Measurements from ENCODE around the gene TMPRSS12. TPM values are rescaled to one million over a fixed set of nuclear protein-coding genes. Genes with fewer than 3 reads are reported as not detected.
"Not testable (repeated sequence)": the region's sequence is repeated elsewhere in the genome, so short reads cannot be mapped to it uniquely, and the experiment has no call there.

TMPRSS12 gene, protein sequence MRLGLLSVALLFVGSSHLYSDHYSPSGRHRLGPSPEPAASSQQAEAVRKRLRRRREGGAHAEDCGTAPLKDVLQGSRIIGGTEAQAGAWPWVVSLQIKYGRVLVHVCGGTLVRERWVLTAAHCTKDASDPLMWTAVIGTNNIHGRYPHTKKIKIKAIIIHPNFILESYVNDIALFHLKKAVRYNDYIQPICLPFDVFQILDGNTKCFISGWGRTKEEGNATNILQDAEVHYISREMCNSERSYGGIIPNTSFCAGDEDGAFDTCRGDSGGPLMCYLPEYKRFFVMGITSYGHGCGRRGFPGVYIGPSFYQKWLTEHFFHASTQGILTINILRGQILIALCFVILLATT
- total RNA-seq = not detected
- long read RNA-seq = 0 reads

DNA sequence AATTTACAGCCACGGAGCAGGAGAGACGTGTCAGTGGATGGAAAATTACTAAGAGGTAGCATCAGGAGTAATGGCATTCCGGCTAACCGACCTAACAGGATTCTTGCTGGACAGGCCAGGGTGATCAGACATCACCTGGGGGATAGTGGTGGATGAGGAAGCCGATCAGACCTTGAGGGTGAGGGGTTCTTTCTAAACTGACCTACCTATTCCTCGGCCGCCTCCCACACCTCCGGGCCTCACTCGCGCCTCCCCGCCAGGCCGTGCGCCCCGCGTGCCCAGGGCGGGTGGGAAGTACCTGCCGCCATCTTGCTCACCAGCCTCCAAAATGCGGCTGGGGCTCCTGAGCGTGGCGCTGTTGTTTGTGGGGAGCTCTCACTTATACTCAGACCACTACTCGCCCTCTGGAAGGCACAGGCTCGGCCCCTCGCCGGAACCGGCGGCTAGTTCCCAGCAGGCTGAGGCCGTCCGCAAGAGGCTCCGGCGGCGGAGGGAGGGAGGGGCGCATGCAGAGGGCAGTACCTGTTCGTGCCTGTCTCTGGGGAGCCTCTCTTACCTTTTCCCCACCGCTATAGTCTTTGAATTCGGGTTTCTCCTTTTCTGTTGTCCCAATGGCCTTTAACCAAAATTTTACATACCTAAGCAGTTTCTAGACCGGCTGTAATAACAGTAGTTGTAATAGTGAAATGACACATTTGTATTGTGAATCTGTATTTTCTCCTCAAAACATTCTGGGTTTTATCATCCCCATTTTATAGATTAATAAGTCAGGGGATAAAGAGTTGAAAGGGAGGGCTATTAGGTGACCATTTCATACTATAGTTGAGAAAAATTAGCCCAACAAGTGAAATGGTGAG lies at the start of gene TMPRSS12:
TMPRSS12 (plus strand) TSS at position 290 of the 857 bp plus-strand sequence; CDS start at position 329, 39 bp downstream.
- intact Hi-C loops (cut with DNase I) = loop anchor here in 1 of 2 donors (10.0 kb wide), 1 partner anchor 72 kb away; no protein-coding TSS in a partner anchor
- DNase-seq (peak; percentile 39 to 63 (median 62)), ATAC-seq (peak; percentile 78 to 90 (median 79))
- H3K27ac ChIP-seq = peak within 1 kb of the TSS in 1 of 3 donors; percentile 11
- TF ChIP-seq, protein P1, sequence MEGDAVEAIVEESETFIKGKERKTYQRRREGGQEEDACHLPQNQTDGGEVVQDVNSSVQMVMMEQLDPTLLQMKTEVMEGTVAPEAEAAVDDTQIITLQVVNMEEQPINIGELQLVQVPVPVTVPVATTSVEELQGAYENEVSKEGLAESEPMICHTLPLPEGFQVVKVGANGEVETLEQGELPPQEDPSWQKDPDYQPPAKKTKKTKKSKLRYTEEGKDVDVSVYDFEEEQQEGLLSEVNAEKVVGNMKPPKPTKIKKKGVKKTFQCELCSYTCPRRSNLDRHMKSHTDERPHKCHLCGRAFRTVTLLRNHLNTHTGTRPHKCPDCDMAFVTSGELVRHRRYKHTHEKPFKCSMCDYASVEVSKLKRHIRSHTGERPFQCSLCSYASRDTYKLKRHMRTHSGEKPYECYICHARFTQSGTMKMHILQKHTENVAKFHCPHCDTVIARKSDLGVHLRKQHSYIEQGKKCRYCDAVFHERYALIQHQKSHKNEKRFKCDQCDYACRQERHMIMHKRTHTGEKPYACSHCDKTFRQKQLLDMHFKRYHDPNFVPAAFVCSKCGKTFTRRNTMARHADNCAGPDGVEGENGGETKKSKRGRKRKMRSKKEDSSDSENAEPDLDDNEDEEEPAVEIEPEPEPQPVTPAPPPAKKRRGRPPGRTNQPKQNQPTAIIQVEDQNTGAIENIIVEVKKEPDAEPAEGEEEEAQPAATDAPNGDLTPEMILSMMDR (IDR thresholded peaks at IDR 0.05) = peak in 2 of 4 donors; percentile 16 to 30
- TF ChIP-seq POLR2A (IDR thresholded peaks at IDR 0.05) = no peak
- no peaks in the 10 kb centered on the region for H3K9me3 ChIP-seq
- H3K4me1 ChIP-seq = no peaks in the 10 kb centered on the region
- no peaks in the 10 kb centered on the region for H3K27me3 ChIP-seq
- no peaks in the 10 kb centered on the region for H3K36me3 ChIP-seq
- WGBS (ENCODE audit: insufficient coverage, low coverage, low lambda C conversion rate, missing lambda C conversion rate) = 52% methylated on average over 26 of the region's 36 CpGs
- peak within 1 kb of the TSS; percentile 0 to 43 (median 21) for H3K4me3 ChIP-seq

GRCh38 chr12:50799908-50800307 lies 42.8 kb upstream of the TMPRSS12 start:
- no peak for TF ChIP-seq POLR2A (IDR thresholded peaks at IDR 0.05)
- TF ChIP-seq, protein P1 (IDR thresholded peaks at IDR 0.05) = no peak
- DNase-seq (no peak), ATAC-seq (no peak)
- intact Hi-C loops (cut with DNase I) = no loop called here
- Histone ChIP-seq H3K27me3 (no peaks in the 10 kb centered on the region), H3K9me3 (peaks cover 0 to 6% (median 0%) of the 10 kb centered on the region in 4 donors), H3K4me1 (no peaks in the 10 kb centered on the region), H3K36me3 (peaks cover 0 to 30% (median 14%) of the 10 kb centered on the region in 4 donors), H3K27ac (no peak overlapping the region), H3K4me3 (no peak overlapping the region)
- WGBS (ENCODE audit: insufficient coverage, low coverage, low lambda C conversion rate, missing lambda C conversion rate) = 92% methylated on average over 2 of the region's 2 CpGs

GRCh38 chr12:50803230-50803875 lies 39.4 kb upstream of the TMPRSS12 start:
- Histone ChIP-seq H3K9me3 (peaks cover 0 to 6% (median 0%) of the 10 kb centered on the region in 4 donors), H3K4me1 (no peaks in the 10 kb centered on the region), H3K27ac (no peak overlapping the region), H3K36me3 (peaks cover 0 to 14% (median 7%) of the 10 kb centered on the region in 4 donors), H3K4me3 (no peak overlapping the region), H3K27me3 (no peaks in the 10 kb centered on the region)
- ATAC-seq (no peak), DNase-seq (no peak)
- TF ChIP-seq, protein P1 (IDR thresholded peaks at IDR 0.05) = no peak
- TF ChIP-seq POLR2A (IDR thresholded peaks at IDR 0.05) = no peak
- intact Hi-C loops (cut with DNase I) = no loop called here
- WGBS (ENCODE audit: insufficient coverage, low coverage, low lambda C conversion rate, missing lambda C conversion rate) = 80% methylated on average over 1 of the region's 2 CpGs

DNA sequence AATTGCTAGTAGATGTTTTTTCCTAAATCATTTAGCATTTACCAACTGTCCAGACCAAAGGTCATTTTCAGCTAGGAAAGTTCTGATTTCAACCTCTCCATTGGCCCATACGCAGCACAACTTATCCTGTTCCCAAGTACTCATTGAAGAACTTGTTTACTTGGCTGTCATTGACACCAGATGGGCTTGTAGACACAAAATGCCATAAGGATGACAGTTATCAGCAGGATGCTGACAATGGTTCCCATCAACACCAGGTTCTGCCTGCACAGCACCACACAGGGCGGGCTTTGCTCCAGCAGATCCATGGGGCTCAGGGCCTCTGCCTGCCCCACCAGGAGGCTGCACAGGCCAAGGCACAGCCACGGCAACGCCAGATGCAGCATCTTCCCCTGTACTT lies 36.5 kb upstream of the TMPRSS12 start:
- intact Hi-C loops (cut with DNase I) = no loop called here
- Histone ChIP-seq H3K9me3 (no peaks in the 10 kb centered on the region), H3K27ac (no peak overlapping the region), H3K4me3 (no peak overlapping the region), H3K36me3 (peaks cover 0 to 10% (median 8%) of the 10 kb centered on the region in 4 donors), H3K27me3 (no peaks in the 10 kb centered on the region), H3K4me1 (no peaks in the 10 kb centered on the region)
- 88% methylated on average over 4 of the region's 4 CpGs for WGBS (ENCODE audit: insufficient coverage, low coverage, low lambda C conversion rate, missing lambda C conversion rate)
- TF ChIP-seq, protein P1 (IDR thresholded peaks at IDR 0.05) = no peak
- TF ChIP-seq POLR2A (IDR thresholded peaks at IDR 0.05) = no peak
- ATAC-seq (no peak), DNase-seq (no peak)

GRCh38 chr12:50809131-50809530 lies 33.6 kb upstream of the TMPRSS12 start:
- H3K4me3 ChIP-seq; H3K27me3 ChIP-seq; H3K27ac ChIP-seq; H3K9me3 ChIP-seq; DNase-seq; intact Hi-C loops (cut with DNase I); H3K4me1 ChIP-seq; ATAC-seq: not testable (repeated sequence)
- 96% methylated on average over 3 of the region's 4 CpGs for WGBS (ENCODE audit: insufficient coverage, low coverage, low lambda C conversion rate, missing lambda C conversion rate)
- H3K36me3 ChIP-seq = peaks cover 0 to 31% (median 10%) of the 10 kb centered on the region in 4 donors

DNA sequence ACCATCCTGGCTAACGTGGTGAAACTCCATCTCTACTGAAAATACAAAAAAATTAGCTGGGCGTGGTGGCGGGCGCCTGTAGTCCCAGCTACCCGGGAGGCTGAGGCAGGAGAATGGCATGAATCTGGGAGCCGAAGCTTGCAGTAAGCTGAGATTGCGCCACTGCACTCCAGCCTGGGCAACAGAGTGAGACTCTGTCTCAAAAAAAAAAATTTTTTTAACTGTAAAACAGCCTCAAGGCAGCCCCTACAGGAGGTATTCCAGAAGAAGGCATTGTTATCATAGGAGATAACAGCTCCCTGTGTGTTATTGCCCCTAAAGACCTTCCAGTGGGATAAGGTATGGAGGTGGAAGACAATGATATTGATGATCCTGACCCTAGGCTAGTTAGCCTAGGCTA lies 27.8 kb upstream of the TMPRSS12 start:
- intact Hi-C loops (cut with DNase I); DNase-seq; ATAC-seq; H3K9me3 ChIP-seq; H3K27ac ChIP-seq; H3K27me3 ChIP-seq; H3K4me1 ChIP-seq; H3K4me3 ChIP-seq: not testable (repeated sequence)
- peaks cover 0 to 62% (median 20%) of the 10 kb centered on the region in 4 donors for H3K36me3 ChIP-seq
- 95% methylated on average over 5 of the region's 7 CpGs for WGBS (ENCODE audit: insufficient coverage, low coverage, low lambda C conversion rate, missing lambda C conversion rate)
